ENCODE results near the gene E2F8.

DNA sequence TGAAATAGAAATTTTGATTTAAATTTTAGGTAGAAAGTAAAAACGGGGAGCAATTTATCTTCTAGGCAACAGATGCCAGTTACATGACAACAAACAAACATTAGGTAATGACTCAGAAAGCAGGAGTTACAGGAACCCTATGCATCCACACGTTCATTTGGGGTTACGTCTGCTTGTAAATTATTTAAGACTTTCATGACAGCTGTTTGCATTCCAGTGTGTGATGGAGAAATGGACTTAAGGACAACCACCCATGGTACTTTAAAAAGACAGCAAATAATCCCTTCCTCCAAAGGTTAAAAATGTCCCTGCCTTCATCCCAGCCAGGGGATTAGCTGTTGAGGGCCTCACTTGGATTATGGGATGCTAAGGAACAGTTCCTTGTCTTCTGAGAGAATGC, 11.8 kb downstream of the E2F8 start:
- TF ChIP-seq, protein P1, sequence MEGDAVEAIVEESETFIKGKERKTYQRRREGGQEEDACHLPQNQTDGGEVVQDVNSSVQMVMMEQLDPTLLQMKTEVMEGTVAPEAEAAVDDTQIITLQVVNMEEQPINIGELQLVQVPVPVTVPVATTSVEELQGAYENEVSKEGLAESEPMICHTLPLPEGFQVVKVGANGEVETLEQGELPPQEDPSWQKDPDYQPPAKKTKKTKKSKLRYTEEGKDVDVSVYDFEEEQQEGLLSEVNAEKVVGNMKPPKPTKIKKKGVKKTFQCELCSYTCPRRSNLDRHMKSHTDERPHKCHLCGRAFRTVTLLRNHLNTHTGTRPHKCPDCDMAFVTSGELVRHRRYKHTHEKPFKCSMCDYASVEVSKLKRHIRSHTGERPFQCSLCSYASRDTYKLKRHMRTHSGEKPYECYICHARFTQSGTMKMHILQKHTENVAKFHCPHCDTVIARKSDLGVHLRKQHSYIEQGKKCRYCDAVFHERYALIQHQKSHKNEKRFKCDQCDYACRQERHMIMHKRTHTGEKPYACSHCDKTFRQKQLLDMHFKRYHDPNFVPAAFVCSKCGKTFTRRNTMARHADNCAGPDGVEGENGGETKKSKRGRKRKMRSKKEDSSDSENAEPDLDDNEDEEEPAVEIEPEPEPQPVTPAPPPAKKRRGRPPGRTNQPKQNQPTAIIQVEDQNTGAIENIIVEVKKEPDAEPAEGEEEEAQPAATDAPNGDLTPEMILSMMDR (IDR thresholded peaks at IDR 0.05 in 2 of 3, conservative IDR thresholded peaks at IDR 0.05 in 1 of 3; ENCODE audit: control insufficient read depth in 2 of 3, extremely low read depth in 1 of 3, insufficient read depth in 1 of 3, low read depth in 3 of 3, low read length in 3 of 3): no peak
- TF ChIP-seq TAF1 (IDR thresholded peaks at IDR 0.05; ENCODE audit: borderline replicate concordance, low read depth, low read length): no peak
- TF ChIP-seq KDM1A (IDR thresholded peaks at IDR 0.05; ENCODE audit: borderline replicate concordance): no peak
- TF ChIP-seq, protein P2, sequence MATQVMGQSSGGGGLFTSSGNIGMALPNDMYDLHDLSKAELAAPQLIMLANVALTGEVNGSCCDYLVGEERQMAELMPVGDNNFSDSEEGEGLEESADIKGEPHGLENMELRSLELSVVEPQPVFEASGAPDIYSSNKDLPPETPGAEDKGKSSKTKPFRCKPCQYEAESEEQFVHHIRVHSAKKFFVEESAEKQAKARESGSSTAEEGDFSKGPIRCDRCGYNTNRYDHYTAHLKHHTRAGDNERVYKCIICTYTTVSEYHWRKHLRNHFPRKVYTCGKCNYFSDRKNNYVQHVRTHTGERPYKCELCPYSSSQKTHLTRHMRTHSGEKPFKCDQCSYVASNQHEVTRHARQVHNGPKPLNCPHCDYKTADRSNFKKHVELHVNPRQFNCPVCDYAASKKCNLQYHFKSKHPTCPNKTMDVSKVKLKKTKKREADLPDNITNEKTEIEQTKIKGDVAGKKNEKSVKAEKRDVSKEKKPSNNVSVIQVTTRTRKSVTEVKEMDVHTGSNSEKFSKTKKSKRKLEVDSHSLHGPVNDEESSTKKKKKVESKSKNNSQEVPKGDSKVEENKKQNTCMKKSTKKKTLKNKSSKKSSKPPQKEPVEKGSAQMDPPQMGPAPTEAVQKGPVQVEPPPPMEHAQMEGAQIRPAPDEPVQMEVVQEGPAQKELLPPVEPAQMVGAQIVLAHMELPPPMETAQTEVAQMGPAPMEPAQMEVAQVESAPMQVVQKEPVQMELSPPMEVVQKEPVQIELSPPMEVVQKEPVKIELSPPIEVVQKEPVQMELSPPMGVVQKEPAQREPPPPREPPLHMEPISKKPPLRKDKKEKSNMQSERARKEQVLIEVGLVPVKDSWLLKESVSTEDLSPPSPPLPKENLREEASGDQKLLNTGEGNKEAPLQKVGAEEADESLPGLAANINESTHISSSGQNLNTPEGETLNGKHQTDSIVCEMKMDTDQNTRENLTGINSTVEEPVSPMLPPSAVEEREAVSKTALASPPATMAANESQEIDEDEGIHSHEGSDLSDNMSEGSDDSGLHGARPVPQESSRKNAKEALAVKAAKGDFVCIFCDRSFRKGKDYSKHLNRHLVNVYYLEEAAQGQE (IDR thresholded peaks at IDR 0.05; ENCODE audit: low read depth, low read length): no peak
- no peak for TF ChIP-seq POLR2A (IDR thresholded peaks at IDR 0.05; ENCODE audit: low read depth, low read length)
- TF ChIP-seq SUZ12 (IDR thresholded peaks at IDR 0.05; ENCODE audit: unreplicated experiment): no peak
